Measurements from ENCODE around the gene ANAPC7. TPM values are rescaled to one million over a fixed set of nuclear protein-coding genes. Genes with fewer than 3 reads are reported as not detected.
"Not testable (repeated sequence)": the region's sequence is repeated elsewhere in the genome, so short reads cannot be mapped to it uniquely, and the experiment has no call there.

The ANAPC7 gene
- total and polyA plus RNA-seq, 2 donors (not counting 1 experiment from before 2014, with no cell fraction given): 48.7 to 49.5 TPM

GRCh38 chr12:110421159-110421661 is 17.7 kb upstream of the ANAPC7 start:
- Histone ChIP-seq H3K4me1 (ENCODE audit: control insufficient read depth, extremely low read depth, insufficient read depth, low read length) (no peaks in the 10 kb centered on the region), H3K9me3 (ENCODE audit: control insufficient read depth, insufficient read depth, low read depth, low read length) (no peaks in the 10 kb centered on the region), H3K4me2 (ENCODE audit: extremely low read depth, insufficient read depth, low read length) (no peak overlapping the region), H2AFZ (ENCODE audit: low read length) (no peak overlapping the region), H3K27me3 (ENCODE audit: control insufficient read depth, insufficient read depth, low read length) (no peaks in the 10 kb centered on the region), H4K20me1 (ENCODE audit: control insufficient read depth, extremely low read depth, insufficient read depth, low read length) (no peaks in the 10 kb centered on the region), H3K27ac (ENCODE audit: insufficient read depth, low read length) (no peak overlapping the region), H3K9ac (ENCODE audit: insufficient read depth, low read length) (no peak overlapping the region), H3K79me2 (ENCODE audit: control insufficient read depth, insufficient read depth, low read length) (no peaks in the 10 kb centered on the region), H3K36me3 (ENCODE audit: control insufficient read depth, insufficient read depth, low read length) (no peaks in the 10 kb centered on the region), H3K4me3 (replicated peaks in 1 of 4; ENCODE audit: control extremely low read depth in 1 of 4, insufficient read depth in 1 of 4, low read depth in 3 of 4, low read length in 4 of 4) (no peak overlapping the region)
- DNase-seq (ENCODE audit: low read depth in 2 of 2): no peak
- no peak for TF ChIP-seq CTCF (conservative IDR thresholded peaks at IDR 0.05 in 1 of 2, IDR thresholded peaks at IDR 0.05 in 1 of 2; ENCODE audit: low read depth in 1 of 2, low read length in 2 of 2)
- TF ChIP-seq EZH2 (IDR thresholded peaks at IDR 0.05; ENCODE audit: low read length, missing control alignments): no peak

- H3K36me3 ChIP-seq (ENCODE audit: control insufficient read depth, insufficient read depth, low read length); H3K9me3 ChIP-seq (ENCODE audit: control insufficient read depth, insufficient read depth, low read depth, low read length); H3K27ac ChIP-seq (ENCODE audit: insufficient read depth, low read length); H3K4me1 ChIP-seq (ENCODE audit: control insufficient read depth, extremely low read depth, insufficient read depth, low read length); H4K20me1 ChIP-seq (ENCODE audit: control insufficient read depth, extremely low read depth, insufficient read depth, low read length); H3K4me2 ChIP-seq (ENCODE audit: extremely low read depth, insufficient read depth, low read length); H3K27me3 ChIP-seq (ENCODE audit: control insufficient read depth, insufficient read depth, low read length); DNase-seq (ENCODE audit: low read depth in 2 of 2); H3K9ac ChIP-seq (ENCODE audit: insufficient read depth, low read length); H3K79me2 ChIP-seq (ENCODE audit: control insufficient read depth, insufficient read depth, low read length); H3K4me3 ChIP-seq (replicated peaks in 1 of 4; ENCODE audit: control extremely low read depth in 1 of 4, insufficient read depth in 1 of 4, low read depth in 3 of 4, low read length in 4 of 4); H2AFZ ChIP-seq (ENCODE audit: low read length): not testable (repeated sequence)
These were observed 17.1 kb upstream of the ANAPC7 start for GRCh38 chr12:110420644-110421043.

- not testable (repeated sequence) for DNase-seq (ENCODE audit: low read depth in 2 of 2); H2AFZ ChIP-seq (ENCODE audit: low read length); H3K27me3 ChIP-seq (ENCODE audit: control insufficient read depth, insufficient read depth, low read length); H3K36me3 ChIP-seq (ENCODE audit: control insufficient read depth, insufficient read depth, low read length); H3K4me1 ChIP-seq (ENCODE audit: control insufficient read depth, extremely low read depth, insufficient read depth, low read length); H3K79me2 ChIP-seq (ENCODE audit: control insufficient read depth, insufficient read depth, low read length); H3K4me3 ChIP-seq (replicated peaks in 1 of 4; ENCODE audit: control extremely low read depth in 1 of 4, insufficient read depth in 1 of 4, low read depth in 3 of 4, low read length in 4 of 4); H3K4me2 ChIP-seq (ENCODE audit: extremely low read depth, insufficient read depth, low read length); H3K9me3 ChIP-seq (ENCODE audit: control insufficient read depth, insufficient read depth, low read depth, low read length); H4K20me1 ChIP-seq (ENCODE audit: control insufficient read depth, extremely low read depth, insufficient read depth, low read length); H3K27ac ChIP-seq (ENCODE audit: insufficient read depth, low read length); H3K9ac ChIP-seq (ENCODE audit: insufficient read depth, low read length)
These were observed 13.6 kb upstream of the ANAPC7 start for GRCh38 chr12:110417113-110417512.

GRCh38 chr12:110410086-110410485 is 6.6 kb upstream of the ANAPC7 start:
- H3K4me1 ChIP-seq (ENCODE audit: control insufficient read depth, extremely low read depth, insufficient read depth, low read length); H3K4me2 ChIP-seq (ENCODE audit: extremely low read depth, insufficient read depth, low read length); H3K9me3 ChIP-seq (ENCODE audit: control insufficient read depth, insufficient read depth, low read depth, low read length); H3K79me2 ChIP-seq (ENCODE audit: control insufficient read depth, insufficient read depth, low read length); H3K27ac ChIP-seq (ENCODE audit: insufficient read depth, low read length); H4K20me1 ChIP-seq (ENCODE audit: control insufficient read depth, extremely low read depth, insufficient read depth, low read length); H3K9ac ChIP-seq (ENCODE audit: insufficient read depth, low read length); H3K4me3 ChIP-seq (replicated peaks in 1 of 4; ENCODE audit: control extremely low read depth in 1 of 4, insufficient read depth in 1 of 4, low read depth in 3 of 4, low read length in 4 of 4); H3K27me3 ChIP-seq (ENCODE audit: control insufficient read depth, insufficient read depth, low read length); H3K36me3 ChIP-seq (ENCODE audit: control insufficient read depth, insufficient read depth, low read length); H2AFZ ChIP-seq (ENCODE audit: low read length): not testable (repeated sequence)
- DNase-seq (ENCODE audit: low read depth in 2 of 2): peak in 1 of 2 donors; percentile 55

- not testable (repeated sequence) for H4K20me1 ChIP-seq (ENCODE audit: control insufficient read depth, extremely low read depth, insufficient read depth, low read length); H3K4me3 ChIP-seq (replicated peaks in 1 of 4; ENCODE audit: control extremely low read depth in 1 of 4, insufficient read depth in 1 of 4, low read depth in 3 of 4, low read length in 4 of 4); H3K27ac ChIP-seq (ENCODE audit: insufficient read depth, low read length); H3K27me3 ChIP-seq (ENCODE audit: control insufficient read depth, insufficient read depth, low read length); H3K9me3 ChIP-seq (ENCODE audit: control insufficient read depth, insufficient read depth, low read depth, low read length); H3K4me1 ChIP-seq (ENCODE audit: control insufficient read depth, extremely low read depth, insufficient read depth, low read length); H3K4me2 ChIP-seq (ENCODE audit: extremely low read depth, insufficient read depth, low read length); H3K36me3 ChIP-seq (ENCODE audit: control insufficient read depth, insufficient read depth, low read length); H3K9ac ChIP-seq (ENCODE audit: insufficient read depth, low read length); H2AFZ ChIP-seq (ENCODE audit: low read length); DNase-seq (ENCODE audit: low read depth in 2 of 2)
- H3K79me2 ChIP-seq (ENCODE audit: control insufficient read depth, insufficient read depth, low read length): peaks cover 32% of the 10 kb centered on the region
These were observed 1.7 kb upstream of the ANAPC7 start for GRCh38 chr12:110405126-110405662.

Measured in fibroblast of lung (primary cell).